HepG2 (cell line): ENCODE measurements around the gene SHISA5. TPM values are rescaled to one million over a fixed set of nuclear protein-coding genes. Genes with fewer than 3 reads are reported as not detected.

Source experiments
- CBX1 ChIP-seq: IDR thresholded peaks from one replicate; pipeline ENCODE4 v1.6.1; 2016; ENCODE audit warnings: antibody characterized with exemption, low read depth
- CREM ChIP-seq, 2 experiments: sonication (generic) in 1 of 2; formaldehyde crosslinking in 1 of 2; IDR thresholded peaks; 2 replicates each; pipeline versions ENCODE4 v1.4.0 to v1.6.1; 2016 to 2020; ENCODE audit warnings: antibody characterized with exemption in 1 of 2, mild to moderate bottlenecking in 1 of 2, missing genetic modification reagents in 1 of 2
- DMAP1 ChIP-seq: IDR thresholded peaks from 2 replicates; pipeline ENCODE4 v1.6.1; 2016
- EP300 ChIP-seq, 3 experiments: sonication (generic) in 1 of 3; formaldehyde crosslinking in 1 of 3; IDR thresholded peaks; 2 replicates each; pipeline versions ENCODE4 v1.5.1 to v1.6.1; 2011 to 2020; ENCODE audit warnings: low read depth in 2 of 3, low read length in 2 of 3, borderline replicate concordance in 1 of 3, improper control_type of control experiment in 1 of 3, mild to moderate bottlenecking in 1 of 3, missing genetic modification reagents in 1 of 3, moderate library complexity in 1 of 3
- FUBP1 ChIP-seq: sonication (generic); formaldehyde crosslinking; IDR thresholded peaks from 2 replicates; pipeline ENCODE4 v1.5.1; 2020; ENCODE audit warnings: missing genetic modification reagents, mild to moderate bottlenecking, borderline replicate concordance
- HNF4A ChIP-seq: sonication (generic); formaldehyde crosslinking; IDR thresholded peaks from 2 replicates; pipeline ENCODE4 v1.4.0; 2020; ENCODE audit warnings: missing genetic modification reagents
- NR2F6 ChIP-seq, 2 experiments: IDR thresholded peaks; 2 replicates each; pipeline ENCODE4 v1.6.1; 2016; ENCODE audit warnings: antibody characterized with exemption in 1 of 2, mild to moderate bottlenecking in 1 of 2
- PATZ1 ChIP-seq: sonication (generic); formaldehyde crosslinking; IDR thresholded peaks from 2 replicates; pipeline ENCODE4 v1.4.0; 2020; ENCODE audit warnings: missing genetic modification reagents
- PRDM4 ChIP-seq: sonication (generic); formaldehyde crosslinking; IDR thresholded peaks from 2 replicates; pipeline ENCODE4 v1.9.0; 2021; ENCODE audit warnings: missing genetic modification reagents, borderline replicate concordance
- SETDB1 ChIP-seq: sonication (generic); formaldehyde crosslinking; IDR thresholded peaks from 2 replicates; pipeline ENCODE4 v1.5.1; 2020; ENCODE audit warnings: missing genetic modification reagents, mild to moderate bottlenecking, borderline replicate concordance
- TARDBP ChIP-seq: sonication (generic); formaldehyde crosslinking; IDR thresholded peaks from 2 replicates; pipeline ENCODE4 v1.8.0; 2022; ENCODE audit warnings: mild to moderate bottlenecking, missing genetic modification reagents
- TBX2 ChIP-seq: sonication (generic); formaldehyde crosslinking; IDR thresholded peaks from 2 replicates; pipeline ENCODE4 v1.5.0; 2020; ENCODE audit warnings: missing genetic modification reagents, mild to moderate bottlenecking, borderline replicate concordance
- TFAP4 ChIP-seq: sonication (generic); IDR thresholded peaks from 2 replicates; pipeline ENCODE4 v1.6.1; 2016; ENCODE audit warnings: low read depth, borderline replicate concordance
- TFDP1 ChIP-seq: IDR thresholded peaks from 2 replicates; pipeline ENCODE4 v1.6.1; 2016; ENCODE audit warnings: missing compliant biosample characterization, missing genetic modification reagents, borderline replicate concordance
- ZBTB20 ChIP-seq: sonication (generic); formaldehyde crosslinking; IDR thresholded peaks from 2 replicates; pipeline ENCODE4 v1.8.1; 2023; ENCODE audit warnings: missing genetic modification reagents, low read depth, mild to moderate bottlenecking, borderline replicate concordance
- ZBTB7B ChIP-seq: sonication (generic); formaldehyde crosslinking; IDR thresholded peaks from 2 replicates; pipeline ENCODE4 v1.4.0; 2020; ENCODE audit warnings: missing genetic modification reagents
- ZFP36 ChIP-seq: fragments of 150-350 bp; IDR thresholded peaks from 2 replicates; pipeline ENCODE4 v1.6.1; 2018; ENCODE audit warnings: borderline replicate concordance, low read length, low read depth; ENCODE audit not compliant: partially characterized antibody
- ZNF446 ChIP-seq: sonication (generic); formaldehyde crosslinking; IDR thresholded peaks from 2 replicates; pipeline ENCODE4 v1.5.0; 2020; ENCODE audit warnings: mild to moderate bottlenecking, missing genetic modification reagents
- ZNF772 ChIP-seq: sonication (generic); formaldehyde crosslinking; IDR thresholded peaks from 2 replicates; pipeline ENCODE4 v1.5.0; 2020; ENCODE audit warnings: mild to moderate bottlenecking, missing genetic modification reagents
- polyA plus RNA-seq, 8 experiments: library from polyadenylated mRNA; depleted of rRNA in 3 of 8; stranded (reverse) in 7 of 8; unstranded in 1 of 8; fragments of >200 nt; fragmentation: Illumina TruSeq in 4 of 8; extraction: Trizol in 4 of 8; gene quantifications; 2 replicates each; pipeline versions ENCODE4 v1.2.1 to v1.2.3, GENCODE V29; 2011 to 2016; ENCODE audit warnings: low read depth in 4 of 8, missing spikeins in 1 of 8, mixed read lengths in 1 of 8; ENCODE audit not compliant: insufficient read depth in 1 of 8
- total RNA-seq, 5 experiments: library from RNA; depleted of rRNA; stranded (reverse); fragments of >200 nt; fragmentation: Illumina TruSeq; extraction: Trizol; gene quantifications; 2 replicates each; pipeline ENCODE4 v1.2.3, GENCODE V29; 2016; ENCODE audit warnings: low read depth in 1 of 5

SHISA5 gene
- total and polyA plus RNA-seq, 2 of the 13 experiments (the other 11 are each of a cell fraction or from before 2014, with no cell fraction given), result 75.8 to 91.4 TPM

- TF ChIP-seq EP300 (IDR thresholded peaks at IDR 0.05; ENCODE audit: low read depth in 2 of 2, low read length in 2 of 2), result peak in 1 of 2 experiments; percentile 29; a peak in 1 of 4 replicates
- no peak for TF ChIP-seq EP300 (CRISPR knock-in tag; IDR thresholded peaks at IDR 0.05; ENCODE audit: borderline replicate concordance)
- TF ChIP-seq DMAP1 (CRISPR knock-in tag), result 0 out of 2 replicates have a peak, but pooled peaks have one; percentile 23
- no peak for TF ChIP-seq ZBTB7B (CRISPR knock-in tag)
- TF ChIP-seq ZBTB20 (CRISPR knock-in tag), result 0 out of 2 replicates have a peak, but pooled peaks have one; percentile 26
- TF ChIP-seq TARDBP (CRISPR knock-in tag), result peak; percentile 21; the same call in 1 of the 2 replicates
- TF ChIP-seq CREM (IDR thresholded peaks at IDR 0.05), result no peak
- TF ChIP-seq CREM (CRISPR knock-in tag; IDR thresholded peaks at IDR 0.05), result no peak
- TF ChIP-seq SETDB1 (CRISPR knock-in tag), result no peak
- no peak for TF ChIP-seq PRDM4 (CRISPR knock-in tag)
- TF ChIP-seq ZNF772 (CRISPR knock-in tag), result 0 out of 2 replicates have a peak, but pooled peaks have one; percentile 33
- TF ChIP-seq PATZ1 (CRISPR knock-in tag), result peak; percentile 58
- TF ChIP-seq ZFP36, result no peak
- TF ChIP-seq TBX2, result 0 out of 2 replicates have a peak, but pooled peaks have one; percentile 30
- no peak for TF ChIP-seq CBX1
- 0 out of 2 replicates have a peak, but pooled peaks have one; percentile 12 for TF ChIP-seq ZNF446 (CRISPR knock-in tag)
- peak; percentile 77 for TF ChIP-seq HNF4A
- TF ChIP-seq TFDP1 (CRISPR knock-in tag), result no peak
- TF ChIP-seq NR2F6 (IDR thresholded peaks at IDR 0.05), result peak; percentile 46; the same call in 1 of the 2 replicates
- TF ChIP-seq NR2F6 (CRISPR knock-in tag; IDR thresholded peaks at IDR 0.05), result peak; percentile 61; the same call in 1 of the 2 replicates
- no peak for TF ChIP-seq FUBP1 (CRISPR knock-in tag)
- peak; percentile 31; the same call in 1 of the 2 replicates for TF ChIP-seq TFAP4
Observed at GRCh38 chr3:48433472-48434118, 70.4 kb downstream of the SHISA5 start (continued).
